ENCODE results near the gene XRCC4.
A peak's percentile ranks its signal among the peaks of the same experiment; 100 is the strongest.
"Not testable (repeated sequence)": the region's sequence is repeated elsewhere in the genome, so short reads cannot be mapped to it uniquely, and the experiment has no call there.

The XRCC4 gene

GRCh38 chr5:83355482-83356014 is 278.2 kb downstream of the XRCC4 start:
- not testable (repeated sequence) for FAIRE-seq

DNA sequence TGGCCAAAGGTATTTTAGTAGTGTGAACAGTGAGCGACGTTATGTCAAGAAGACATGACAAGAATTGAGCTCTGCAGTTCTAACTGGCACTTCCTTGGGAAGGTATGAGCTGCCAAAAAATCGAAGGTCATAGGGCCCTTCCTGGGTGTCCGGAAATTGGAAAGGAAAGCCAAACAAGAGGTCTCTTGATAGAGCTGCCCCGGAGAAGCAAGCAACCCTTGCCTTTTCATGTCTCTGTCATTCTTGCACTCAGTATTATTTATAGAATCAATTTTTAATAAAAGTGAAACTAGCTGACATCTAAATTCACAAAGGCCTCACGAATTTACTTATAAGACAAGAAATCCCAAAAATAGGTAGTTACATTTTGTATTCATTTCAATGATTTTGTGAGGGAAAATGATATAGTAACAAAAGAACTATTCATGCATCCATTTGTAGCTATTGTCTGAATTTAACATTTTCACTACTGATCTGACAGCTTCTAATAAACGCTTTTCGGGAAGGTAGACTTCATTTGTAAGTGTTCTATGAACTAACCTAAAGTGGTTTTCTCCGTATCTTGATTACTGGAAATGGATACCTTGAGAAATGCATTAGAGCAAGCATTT is 280.4 kb downstream of the XRCC4 start:
- FAIRE-seq: no peak

- FAIRE-seq: no peak
These were observed 283.2 kb downstream of the XRCC4 start for GRCh38 chr5:83360573-83360972.

DNA sequence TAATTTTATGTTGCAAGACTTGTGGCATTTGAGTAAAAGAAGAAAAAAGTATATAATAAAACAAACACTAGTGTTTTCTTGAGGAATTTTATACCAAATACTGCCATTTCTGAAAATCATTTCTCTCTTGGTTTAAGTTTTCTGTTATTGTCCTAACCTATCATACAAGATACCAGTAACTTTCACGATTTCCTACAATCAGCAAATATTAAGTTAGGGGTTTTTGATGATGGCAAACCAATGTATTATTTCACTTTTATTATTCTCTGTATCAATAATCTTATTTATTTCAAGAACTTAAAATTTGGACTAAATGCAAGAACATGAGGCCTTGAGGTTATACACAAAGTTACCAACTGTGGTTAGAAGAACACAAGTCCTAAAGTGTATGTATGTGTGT is 285.2 kb downstream of the XRCC4 start:
- FAIRE-seq: no peak

DNA sequence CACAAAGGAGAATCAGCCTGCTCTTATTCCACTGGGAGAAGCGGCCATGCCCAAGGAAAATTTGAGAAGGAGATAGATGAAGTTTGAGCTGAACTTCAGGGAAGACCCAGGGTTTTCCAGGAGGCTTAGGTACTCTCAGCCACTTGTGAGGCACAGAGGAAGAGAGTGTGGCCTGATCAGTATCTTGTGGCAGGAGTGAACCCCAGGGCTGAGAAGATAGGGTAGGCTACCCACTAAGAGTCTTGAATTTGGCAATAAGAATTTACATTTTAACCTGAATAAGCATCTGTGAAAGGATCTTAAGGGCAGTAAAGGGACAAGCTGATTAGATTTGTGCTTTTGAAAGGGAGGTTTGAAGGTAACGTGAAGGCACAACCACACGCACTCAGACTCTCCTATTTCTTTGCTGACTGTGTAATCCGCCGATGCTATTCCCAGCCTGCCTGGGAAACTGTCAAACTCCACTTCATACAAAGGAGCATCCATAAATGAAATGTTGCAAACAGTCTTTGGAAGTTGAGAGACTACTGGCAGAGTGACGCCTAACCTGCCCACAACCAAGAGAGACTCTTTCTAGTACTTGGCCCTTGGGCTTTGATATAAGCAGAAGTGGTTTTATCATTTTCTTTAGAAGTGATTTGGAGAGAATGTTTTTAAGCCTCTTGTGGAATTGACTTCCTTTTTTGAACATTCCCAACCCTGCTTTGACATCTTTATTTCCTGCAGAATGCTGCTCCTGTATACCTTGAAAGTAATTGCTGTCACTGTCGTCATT is 286.0 kb downstream of the XRCC4 start:
- FAIRE-seq: no peak

GRCh38 chr5:83363886-83364275 is 286.5 kb downstream of the XRCC4 start:
- no peak for FAIRE-seq

- FAIRE-seq: no peak
These were observed 287.3 kb downstream of the XRCC4 start for GRCh38 chr5:83364312-83365299.

- no peak for FAIRE-seq
These were observed 291.0 kb downstream of the XRCC4 start for GRCh38 chr5:83368319-83368718.

- FAIRE-seq: no peak
These were observed 291.5 kb downstream of the XRCC4 start for GRCh38 chr5:83368835-83369234.

DNA sequence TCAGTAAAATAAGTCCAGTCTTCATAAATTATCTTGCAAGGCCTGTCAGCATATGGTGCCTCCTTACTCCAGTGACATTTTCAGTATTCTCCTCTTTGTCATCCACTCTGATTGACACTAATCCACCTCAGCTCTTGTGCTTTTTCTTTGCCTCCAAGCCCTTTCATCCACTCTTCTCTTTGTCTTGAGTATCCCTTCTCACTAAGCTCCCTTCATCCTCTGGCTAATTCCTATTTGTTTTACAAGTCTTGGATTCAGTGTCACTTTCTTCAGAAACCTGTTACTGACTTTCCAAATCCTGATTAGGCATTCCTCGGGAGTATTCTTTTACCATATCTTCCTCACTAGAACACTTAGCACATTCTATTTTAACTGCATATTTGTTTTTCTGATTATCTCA is 293.6 kb downstream of the XRCC4 start:
- FAIRE-seq: no peak

DNA sequence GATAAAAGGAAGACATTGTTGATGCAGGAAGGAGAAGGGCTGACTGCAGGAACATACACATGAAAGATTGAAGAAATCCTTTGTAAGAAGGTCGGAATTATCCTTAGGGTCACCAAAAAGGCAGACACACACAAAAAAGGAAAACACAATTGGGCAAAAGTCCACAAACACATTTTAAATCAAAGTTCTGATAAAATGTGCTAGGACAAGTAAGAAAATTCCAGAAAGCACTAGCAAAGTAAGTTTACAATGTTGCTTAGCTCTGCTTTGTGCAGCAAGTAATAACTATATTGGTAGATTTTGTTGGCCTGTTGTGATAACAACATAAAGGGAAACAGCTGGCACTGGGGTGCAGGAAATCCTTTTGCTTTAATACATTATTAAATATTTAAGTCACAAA is 294.4 kb downstream of the XRCC4 start:
- no peak for FAIRE-seq

- FAIRE-seq: no peak
These were observed 297.2 kb downstream of the XRCC4 start for GRCh38 chr5:83374547-83374946.

- no peak for FAIRE-seq
These were observed 297.9 kb downstream of the XRCC4 start for GRCh38 chr5:83375049-83375745.

GRCh38 chr5:83376461-83376860 is 299.1 kb downstream of the XRCC4 start:
- no peak for FAIRE-seq

- FAIRE-seq: no peak
These were observed 300.0 kb downstream of the XRCC4 start for GRCh38 chr5:83377131-83377865.

- no peak for FAIRE-seq
These were observed 301.4 kb downstream of the XRCC4 start for GRCh38 chr5:83378624-83379289.

DNA sequence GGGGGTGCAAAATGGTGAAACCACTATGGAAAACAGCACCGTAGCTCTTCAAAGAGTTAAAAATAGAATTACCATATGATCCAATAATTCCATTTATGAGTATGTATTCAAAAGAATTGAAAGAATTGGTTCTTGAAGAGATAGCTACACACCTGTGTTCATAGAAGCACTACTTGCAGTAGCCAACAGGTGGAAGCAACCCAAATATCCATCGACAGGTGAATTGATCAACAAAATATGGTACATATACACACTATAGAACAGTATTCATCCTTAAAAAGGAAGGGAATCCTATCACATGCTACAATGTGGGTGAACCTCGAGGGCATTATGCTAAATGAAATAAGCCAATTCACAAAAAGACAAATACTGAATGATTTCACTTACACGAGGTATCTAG is 308.5 kb downstream of the XRCC4 start:
- no peak for FAIRE-seq

- no peak for FAIRE-seq
These were observed 309.7 kb downstream of the XRCC4 start for GRCh38 chr5:83387041-83387440.

DNA sequence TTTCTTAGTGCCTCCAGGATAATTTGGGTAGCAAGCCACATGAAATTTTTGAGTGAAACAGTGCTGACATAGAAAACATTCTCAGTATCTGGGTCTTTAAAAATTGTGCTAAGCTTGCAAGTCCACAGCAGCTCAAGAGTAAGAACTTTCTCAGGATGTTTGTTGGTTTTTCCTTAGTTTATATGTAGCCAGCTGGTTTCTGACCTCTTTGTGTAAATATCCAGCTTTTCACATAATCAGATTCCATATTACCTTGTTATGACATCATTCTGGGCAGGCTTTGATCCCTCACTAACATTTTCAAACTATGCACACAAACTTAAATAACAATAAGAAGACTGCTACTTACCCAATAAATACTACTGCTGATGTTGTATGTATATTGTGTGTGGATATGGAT is 311.3 kb downstream of the XRCC4 start:
- FAIRE-seq: peak; percentile 49

DNA sequence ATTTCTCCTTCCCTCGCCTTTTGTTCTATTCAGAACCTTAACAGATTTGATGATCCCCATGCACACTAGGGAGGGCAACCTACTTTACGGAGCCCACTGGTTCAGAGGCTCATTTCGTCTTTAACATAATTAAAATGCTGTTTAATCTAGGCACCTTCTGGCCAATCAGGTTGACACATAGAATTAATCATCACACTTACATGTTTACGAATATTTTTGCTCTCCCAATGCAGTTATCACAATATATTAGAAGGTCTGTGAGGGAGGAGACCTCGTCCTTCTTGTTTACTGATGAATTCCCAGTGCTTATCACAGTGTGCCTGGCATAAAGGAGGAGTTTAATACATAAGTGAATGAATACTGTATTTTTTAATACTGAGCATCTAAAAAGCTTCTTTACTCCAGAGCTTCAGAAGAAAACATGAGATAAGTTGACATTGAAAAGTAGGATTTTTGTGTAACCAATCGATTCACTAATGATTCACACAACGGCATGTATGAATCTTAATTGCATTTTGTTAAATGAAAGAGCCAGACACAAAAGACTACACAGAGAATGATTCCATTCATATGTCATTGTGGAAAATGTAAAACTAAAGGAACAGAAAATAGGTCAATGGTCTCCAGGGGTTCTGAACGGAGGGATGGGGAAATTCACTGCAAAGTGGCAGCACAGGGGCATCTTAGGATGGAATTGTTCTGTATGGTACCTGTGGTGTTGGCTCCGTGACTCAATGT is 315.6 kb downstream of the XRCC4 start:
- FAIRE-seq: no peak

DNA sequence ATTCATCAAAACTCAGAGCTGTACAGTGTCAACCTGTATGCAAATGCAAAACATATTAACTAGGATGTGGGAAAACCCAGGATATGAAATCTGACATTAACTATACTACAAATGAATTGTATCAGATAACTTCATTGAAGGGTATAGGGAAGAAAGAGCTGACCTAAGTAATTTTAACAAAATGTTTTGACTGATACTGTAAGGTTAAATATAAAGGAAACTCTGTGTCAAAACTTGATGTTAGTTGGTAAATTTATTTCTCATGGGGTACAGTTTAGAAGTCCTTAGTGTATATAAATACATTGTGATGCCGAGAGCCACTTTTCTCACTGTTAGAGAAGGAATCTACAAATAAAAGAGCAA is 316.1 kb downstream of the XRCC4 start:
- FAIRE-seq: no peak
